HS-27A (cell line): Measurements from ENCODE around the gene TRPM3.

Experiments
- DNase-seq: peaks from one replicate; pipeline ENCODE4 v3.0.0-alpha.2; 2012; ENCODE audit warnings: low read depth, missing footprints

Gene TRPM3

DNA sequence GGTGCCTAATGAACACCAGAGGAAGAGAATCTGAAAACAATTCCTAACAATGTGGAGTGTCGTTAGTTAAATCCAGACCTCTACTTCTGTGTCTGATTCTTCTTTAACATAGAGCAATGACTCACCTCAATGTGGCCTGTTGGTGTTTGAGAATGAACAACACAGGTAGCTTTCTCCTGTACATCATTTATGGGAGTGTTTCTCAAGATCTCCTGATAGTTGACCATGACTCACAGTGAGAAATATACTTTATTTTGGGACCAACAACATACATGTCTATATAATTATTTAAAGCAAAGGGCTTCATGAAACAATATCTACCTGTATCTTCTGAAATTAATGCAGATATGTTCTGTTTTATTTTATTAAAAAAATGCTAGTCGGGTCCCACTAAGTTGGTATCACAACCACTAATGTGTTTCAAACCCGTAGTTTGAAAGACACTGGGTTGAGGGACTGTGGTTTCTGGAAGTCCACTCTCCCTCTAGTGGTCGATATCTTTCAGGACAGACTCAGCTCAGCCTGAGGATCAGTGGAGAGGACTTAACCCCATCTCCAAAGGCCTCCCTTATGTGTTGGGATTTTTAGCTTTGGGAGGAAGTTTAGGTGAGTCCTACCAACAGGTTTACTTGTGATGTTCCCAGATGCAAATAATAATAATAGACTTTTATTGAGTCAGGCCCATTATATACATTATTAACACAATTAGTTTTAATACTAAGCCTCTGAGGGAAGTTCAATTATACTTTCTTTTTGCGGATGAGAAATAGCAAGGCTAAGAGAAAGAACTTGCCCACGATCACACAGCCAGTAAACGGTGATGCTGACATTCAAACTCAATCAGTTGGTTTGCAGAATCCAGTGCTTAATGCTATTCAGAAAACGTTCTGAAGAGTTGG lies 636.9 kb downstream of the TRPM3 start:
- DNase-seq: no peak

DNA sequence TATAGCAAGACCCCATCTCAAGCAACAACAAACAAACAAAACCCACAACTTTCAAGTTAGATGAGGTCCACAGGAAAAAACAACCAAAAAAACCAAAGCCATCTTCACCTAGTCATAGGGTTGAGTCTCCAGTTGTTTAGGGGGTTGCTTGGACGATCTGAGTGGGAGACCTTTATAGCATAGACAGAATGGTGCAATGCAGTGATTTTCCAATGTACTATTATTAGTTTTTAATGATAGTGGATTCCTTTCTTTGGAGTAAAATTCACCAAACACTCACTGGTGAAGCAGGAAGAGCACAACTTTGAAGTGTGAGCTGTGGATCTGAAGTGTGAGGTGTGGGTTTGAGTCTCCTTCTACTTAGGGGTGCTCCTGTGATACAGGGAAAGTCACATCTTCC lies 640.0 kb downstream of the TRPM3 start:
- DNase-seq: no peak

DNA sequence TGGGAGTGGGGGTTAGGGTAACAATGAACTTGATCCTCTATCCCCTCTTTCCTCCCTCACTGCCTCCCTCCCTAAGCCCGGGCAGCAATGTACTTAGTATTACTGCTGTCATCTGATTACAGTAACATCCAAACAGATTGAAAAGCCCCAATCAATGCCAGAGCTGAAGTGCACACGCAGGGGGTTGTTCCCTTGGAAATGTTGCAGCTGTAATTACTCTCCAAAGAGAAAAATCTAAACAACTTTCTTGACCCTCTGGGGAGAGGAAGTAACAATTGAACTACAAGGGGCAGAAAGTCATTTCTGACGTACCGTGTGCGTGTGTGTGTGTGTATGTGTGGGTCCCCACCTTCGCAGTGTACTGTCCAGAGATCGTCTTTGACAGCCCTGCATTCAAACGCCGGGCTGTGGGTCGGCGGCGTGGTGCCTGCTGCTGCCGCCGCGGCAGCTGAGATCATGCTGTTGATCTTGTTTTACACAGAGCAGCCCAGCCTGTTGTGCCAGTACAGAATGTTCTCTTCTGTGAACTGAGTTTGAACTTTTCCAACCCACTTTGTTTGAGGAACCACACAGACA lies 640.9 kb downstream of the TRPM3 start:
- DNase-seq: no peak

DNA sequence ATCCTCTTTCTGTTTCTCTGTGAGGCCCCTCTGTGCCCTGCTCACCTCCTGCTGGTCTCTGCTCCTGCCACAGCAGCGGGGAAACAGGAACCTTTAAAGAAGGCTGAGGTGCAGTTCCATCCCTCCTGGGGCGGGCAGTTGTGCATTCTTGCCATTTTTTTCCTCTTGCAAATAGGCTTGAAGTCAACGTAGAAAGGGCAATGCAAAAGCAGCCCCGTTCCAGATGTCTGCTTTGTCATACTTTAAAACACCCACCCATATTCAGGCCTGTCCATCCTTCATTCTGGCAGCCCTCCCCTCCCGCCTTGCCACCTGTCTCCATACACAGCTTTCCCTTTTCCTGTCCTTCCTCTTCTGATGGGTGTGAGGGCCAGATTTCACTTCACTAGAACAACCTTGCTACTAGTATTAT lies 641.5 kb downstream of the TRPM3 start:
- DNase-seq: no peak
